HepG2 (cell line): ENCODE data around the gene SLC43A1. TPM values are rescaled to one million over a fixed set of nuclear protein-coding genes. Genes with fewer than 3 reads are reported as not detected.
A peak's percentile ranks its signal among the peaks of the same experiment; 100 is the strongest.

Experiments
- ATAC-seq: fragments of 200-7000 bp; cut with Tn5 transposase; 3 replicates; pipeline ENCODE4 v1.9.1; 2020; ENCODE audit warnings: mild to moderate bottlenecking, moderate library complexity
- BruUV-seq: library from RNA; stranded (reverse); fragments of 400-500 nt; replicated peaks from 2 replicates; lab custom pipeline; 2021; lab: Mats Ljungman, UMichigan
- CTCF ChIA-PET: fragments of 300-600 bp; formaldehyde crosslinking; extraction: SDS; loops from one replicate; lab custom pipeline; 2021; ENCODE audit warnings: low total read pairs, inconsistent platforms, low intra/inter-chr PET ratio; lab: Yijun Ruan, JAX
- POLR2A ChIA-PET: fragments of 350-600 bp; sonication (Branson Sonifier 250); formaldehyde crosslinking; loops from one replicate; lab custom pipeline; 2020; ENCODE audit warnings: antibody characterized with exemption, inconsistent platforms; lab: Yijun Ruan, JAX
- DNase-seq: peaks from one replicate; pipeline ENCODE4 v3.0.0-alpha.2; 2015; ENCODE audit warnings: low spot score
- FAIRE-seq: peaks from 3 replicates; lab custom pipeline; 2011; peaks lifted over from hg19 to GRCh38; lab: Jason Lieb, UNC
- H2AFZ ChIP-seq: one replicate; pipeline ENCODE4 v1.6.1; 2011; ENCODE audit warnings: low read length, inconsistent platforms
- H3K27ac ChIP-seq: fragments of 300-600 bp; 3 replicates; pipeline ENCODE4 v1.8.0; 2011; ENCODE audit warnings: mixed run types, mild to moderate bottlenecking, mixed read lengths, low read length, inconsistent platforms; ENCODE audit not compliant: insufficient read depth; ENCODE audit errors: extremely low read length
- H3K27me3 ChIP-seq, 2 experiments: fragments of 200-600 bp in 1 of 2; 2 replicates in 1 of 2; 3 replicates in 1 of 2; pipeline versions ENCODE4 v1.6.0 to v1.8.0; 2011; ENCODE audit warnings: low read length in 2 of 2, mild to moderate bottlenecking in 2 of 2, moderate library complexity in 2 of 2, inconsistent platforms in 1 of 2; ENCODE audit not compliant: insufficient read depth in 2 of 2, control insufficient read depth in 1 of 2
- H3K36me3 ChIP-seq, 2 experiments: fragments of 200-600 bp in 1 of 2; replicated peaks in 1 of 2; 2 replicates in 1 of 2; 3 replicates in 1 of 2; pipeline versions ENCODE4 v1.5.1 to v1.8.0; 2011; ENCODE audit warnings: low read length in 2 of 2, inconsistent platforms in 1 of 2; ENCODE audit not compliant: insufficient read depth in 2 of 2, control insufficient read depth in 1 of 2
- H3K4me1 ChIP-seq: 2 replicates; pipeline ENCODE4 v1.5.1; 2012; ENCODE audit warnings: low read length, inconsistent platforms; ENCODE audit not compliant: insufficient read depth
- H3K4me2 ChIP-seq: 2 replicates; pipeline ENCODE4 v1.6.0; 2011; ENCODE audit warnings: low read depth, low read length, inconsistent platforms
- H3K4me3 ChIP-seq, 3 experiments: fragments of 200-600 bp in 1 of 3; sonication (generic), shearing (Covaris generic) in 1 of 3; replicated peaks in 1 of 3; 2 replicates each; pipeline ENCODE4 v1.5.1; 2011 to 2016; ENCODE audit warnings: low read length in 3 of 3, inconsistent platforms in 2 of 3, low read depth in 2 of 3, mild to moderate bottlenecking in 2 of 3, control low read depth in 1 of 3, mixed read lengths in 1 of 3; ENCODE audit not compliant: insufficient read depth in 1 of 3
- H3K79me2 ChIP-seq: one replicate; pipeline ENCODE4 v1.6.1; 2011; ENCODE audit warnings: low read length, inconsistent platforms; ENCODE audit not compliant: insufficient read depth
- H3K9ac ChIP-seq: 2 replicates; pipeline ENCODE4 v1.6.0; 2011; ENCODE audit warnings: mild to moderate bottlenecking, low read depth, low read length, inconsistent platforms; ENCODE audit not compliant: insufficient read depth
- H3K9me3 ChIP-seq: 2 replicates; pipeline ENCODE4 v1.5.1; 2012; ENCODE audit warnings: mild to moderate bottlenecking, low read length
- H4K20me1 ChIP-seq: 2 replicates; pipeline ENCODE4 v1.6.0; 2011; ENCODE audit warnings: inconsistent platforms, mild to moderate bottlenecking, low read length, moderate library complexity; ENCODE audit not compliant: insufficient read depth
- ATF1 ChIP-seq: IDR thresholded peaks from 2 replicates; pipeline ENCODE4 v1.6.1; 2016; ENCODE audit warnings: mild to moderate bottlenecking, control low read depth
- CHCHD3 ChIP-seq: sonication (generic); formaldehyde crosslinking; IDR thresholded peaks from 2 replicates; pipeline ENCODE4 v1.8.0; 2022; ENCODE audit warnings: mild to moderate bottlenecking, missing genetic modification reagents, moderate library complexity
- DNMT1 ChIP-seq: sonication (generic); formaldehyde crosslinking; IDR thresholded peaks from 2 replicates; pipeline ENCODE4 v1.5.1; 2020; ENCODE audit warnings: mild to moderate bottlenecking, missing genetic modification reagents
- GLI4 ChIP-seq: sonication (generic); formaldehyde crosslinking; IDR thresholded peaks from 2 replicates; pipeline ENCODE4 v1.5.1; 2020; ENCODE audit warnings: missing genetic modification reagents, mild to moderate bottlenecking, moderate library complexity, borderline replicate concordance
- HNRNPK ChIP-seq: fragments of 200-400 bp; formaldehyde crosslinking; IDR thresholded peaks from 2 replicates; pipeline ENCODE4 v1.6.1; 2018; ENCODE audit warnings: low read length, low read depth, moderate library complexity, mild to moderate bottlenecking; ENCODE audit not compliant: poor library complexity, severe bottlenecking
- KLF15 ChIP-seq: sonication (generic); formaldehyde crosslinking; IDR thresholded peaks from 2 replicates; pipeline ENCODE4 v1.8.1; 2023; ENCODE audit warnings: borderline replicate concordance, mild to moderate bottlenecking, inconsistent platforms, missing genetic modification reagents, mixed read lengths
- MAFF ChIP-seq: IDR thresholded peaks from 2 replicates; pipeline ENCODE4 v1.6.1; 2011; ENCODE audit warnings: low read depth, low read length, improper control_type of control experiment
- MAFK ChIP-seq, 2 experiments: IDR thresholded peaks in 1 of 2; conservative IDR thresholded peaks in 1 of 2; 2 replicates each; pipeline ENCODE4 v1.6.1; 2011; ENCODE audit warnings: improper control_type of control experiment in 2 of 2, low read length in 2 of 2
- MEIS2 ChIP-seq: sonication (generic); formaldehyde crosslinking; IDR thresholded peaks from 2 replicates; pipeline ENCODE4 v1.9.0; 2021; ENCODE audit warnings: mild to moderate bottlenecking, missing genetic modification reagents
- NCOA1 ChIP-seq: sonication (generic); formaldehyde crosslinking; IDR thresholded peaks from 2 replicates; pipeline ENCODE4 v1.9.0; 2021; ENCODE audit warnings: missing genetic modification reagents
- NFE2L1 ChIP-seq: sonication (generic); formaldehyde crosslinking; IDR thresholded peaks from 2 replicates; pipeline ENCODE4 v1.4.0; 2020; ENCODE audit warnings: missing genetic modification reagents, mild to moderate bottlenecking, borderline replicate concordance
- PHF20 ChIP-seq: sonication (generic); formaldehyde crosslinking; IDR thresholded peaks from 2 replicates; pipeline ENCODE4 v1.5.0; 2020; ENCODE audit warnings: mild to moderate bottlenecking, missing genetic modification reagents
- POGZ ChIP-seq: sonication (generic); formaldehyde crosslinking; IDR thresholded peaks from 2 replicates; pipeline ENCODE4 v1.4.0; 2020; ENCODE audit warnings: mild to moderate bottlenecking, missing genetic modification reagents
- POLR2AphosphoS2 ChIP-seq: IDR thresholded peaks from 2 replicates; pipeline ENCODE4 v1.6.1; 2011; ENCODE audit warnings: low read depth, low read length, improper control_type of control experiment
- YEATS4 ChIP-seq: sonication (generic); formaldehyde crosslinking; IDR thresholded peaks from 2 replicates; pipeline ENCODE4 v1.4.0; 2020; ENCODE audit warnings: missing genetic modification reagents, borderline replicate concordance
- ZNF382 ChIP-seq: sonication (generic); formaldehyde crosslinking; IDR thresholded peaks from 2 replicates; pipeline ENCODE4 v1.5.0; 2020; ENCODE audit warnings: missing genetic modification reagents, mild to moderate bottlenecking, borderline replicate concordance
- WGBS: methylation state at CpG from one replicate; pipeline ENCODE4 v1.1.6; 2017; ENCODE audit warnings: low lambda C conversion rate; 5-methylcytosine and 5-hydroxymethylcytosine counted together
- in situ Hi-C: cut with HindIII; loops from 2 replicates; pipeline ENCODE4 v1.10.0; 2017; ENCODE audit warnings: low pct_unique_long_range_greater_than_20kb; ENCODE audit not compliant: extremely low pct_ligation_motif_present
- intact Hi-C: fragments of 100-400 bp; cut with micrococcal nuclease; formaldehyde crosslinking; loops from one replicate; pipeline ENCODE4 v1.10.0; 2022; ENCODE audit not compliant: unreplicated experiment
- polyA plus RNA-seq, 8 experiments: library from polyadenylated mRNA; depleted of rRNA in 3 of 8; stranded (reverse) in 7 of 8; unstranded in 1 of 8; fragments of >200 nt; fragmentation: Illumina TruSeq in 4 of 8; extraction: Trizol in 4 of 8; gene quantifications; 2 replicates each; pipeline versions ENCODE4 v1.2.1 to v1.2.3, GENCODE V29; 2011 to 2016; ENCODE audit warnings: low read depth in 4 of 8, missing spikeins in 1 of 8, mixed read lengths in 1 of 8; ENCODE audit not compliant: insufficient read depth in 1 of 8
- total RNA-seq, 5 experiments: library from RNA; depleted of rRNA; stranded (reverse); fragments of >200 nt; fragmentation: Illumina TruSeq; extraction: Trizol; gene quantifications; 2 replicates each; pipeline ENCODE4 v1.2.3, GENCODE V29; 2016; ENCODE audit warnings: low read depth in 1 of 5
- TF ChIP-seq, protein P1 (sequence below): sonication (generic); formaldehyde crosslinking; IDR thresholded peaks from 2 replicates; pipeline ENCODE4 v1.8.0; 2022; ENCODE audit warnings: missing genetic modification reagents, mild to moderate bottlenecking, moderate library complexity, borderline replicate concordance
- TF ChIP-seq, protein P2 (sequence below): sonication (generic); formaldehyde crosslinking; IDR thresholded peaks from 2 replicates; pipeline ENCODE4; 2020; ENCODE audit warnings: missing genetic modification reagents, mild to moderate bottlenecking, borderline replicate concordance

The SLC43A1 gene
- total and polyA plus RNA-seq, 2 of the 13 experiments (the other 11 are each of a cell fraction or from before 2014, with no cell fraction given): 72.3 to 87.6 TPM

DNA sequence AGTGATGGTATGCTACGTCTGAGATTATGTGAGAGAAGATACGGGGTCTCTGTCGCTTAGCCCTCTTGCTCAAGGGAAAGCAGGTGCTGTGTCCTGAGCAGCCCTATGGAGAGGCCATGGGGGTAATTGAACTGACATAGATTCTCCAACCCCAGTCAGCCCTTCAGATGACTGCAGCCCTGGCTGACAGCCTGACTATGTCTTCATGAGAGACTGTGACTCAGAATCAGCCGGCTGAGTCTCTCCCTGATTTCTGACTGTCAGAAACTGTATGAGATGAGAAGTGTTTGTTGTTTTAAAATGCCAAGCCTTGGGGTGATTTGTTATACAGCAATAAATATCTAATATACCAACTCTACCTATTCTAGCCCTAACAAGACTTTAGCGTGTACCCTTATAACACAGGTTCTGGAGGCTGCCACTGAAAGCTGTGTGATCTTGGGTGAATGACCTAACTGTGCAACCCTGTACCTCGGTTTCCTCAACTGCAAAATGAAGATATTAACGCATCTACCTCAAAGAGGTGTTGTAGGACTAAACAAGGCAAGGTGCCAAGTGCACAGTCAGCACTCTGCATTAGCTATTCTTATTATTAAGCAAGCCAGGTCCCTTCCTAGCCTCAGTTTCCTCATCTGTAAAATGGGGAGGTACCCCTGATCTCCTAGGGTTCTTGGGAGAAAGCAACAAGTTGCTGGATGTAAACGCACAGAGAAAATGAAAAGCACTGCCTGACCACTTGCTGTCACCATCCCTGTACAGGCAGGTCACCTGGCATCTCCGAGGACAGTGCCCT lies 24.9 kb downstream of the SLC43A1 start:
- Histone ChIP-seq H3K27me3 (no peaks in the 10 kb centered on the region), H3K27ac (no peak overlapping the region), H3K4me3 (no peak overlapping the region), H3K4me1 (peaks cover 23% of the 10 kb centered on the region), H3K9ac (no peak overlapping the region), H3K36me3 (peaks cover 53 to 77% of the 10 kb centered on the region in 2 experiments), H4K20me1 (no peaks in the 10 kb centered on the region), H3K4me2 (no peak overlapping the region), H3K9me3 (no peaks in the 10 kb centered on the region), H2AFZ (no peak overlapping the region), H3K79me2 (peaks cover 2% of the 10 kb centered on the region)
- FAIRE-seq (no peak), DNase-seq (no peak), ATAC-seq (no peak)
- WGBS: 98% methylated on average over 9 of the region's 9 CpGs
- intact Hi-C loops: no loop called here
- in situ Hi-C loops: loop anchor here (5.0 kb wide), 1 partner anchor 37 kb away; no protein-coding TSS in a partner anchor
- ChIA-PET POLR2A (interaction anchor here (1.0 to 1.5 kb wide), 2 partner anchors 33 to 36 kb away, joined by 5 to 7 read pairs; no protein-coding TSS in a partner anchor), CTCF (interaction anchor here (5.9 kb wide), 1 partner anchor 36 kb away, joined by 101 read pairs; no protein-coding TSS in a partner anchor)
- TSS peak; percentile 30 for BruUV-seq
- no peak for TF ChIP-seq GLI4 (CRISPR knock-in tag)
- TF ChIP-seq MAFF: peak; percentile 55; the same call in 1 of the 2 replicates
- TF ChIP-seq DNMT1: no peak
- TF ChIP-seq NFE2L1 (CRISPR knock-in tag): no peak
- peak; percentile 60 to 71 for TF ChIP-seq MAFK (conservative IDR thresholded peaks at IDR 0.05 in 1 of 2, IDR thresholded peaks at IDR 0.05 in 1 of 2; ENCODE audit: low read length in 2 of 2)
- no peak for TF ChIP-seq CHCHD3 (CRISPR knock-in tag)
- no peak for TF ChIP-seq YEATS4 (CRISPR knock-in tag)
- TF ChIP-seq ZNF382 (CRISPR knock-in tag): no peak
- no peak for TF ChIP-seq ATF1 (CRISPR knock-in tag)
- TF ChIP-seq POGZ (CRISPR knock-in tag): no peak
- no peak for TF ChIP-seq NCOA1 (CRISPR knock-in tag)
- no peak for TF ChIP-seq PHF20 (CRISPR knock-in tag)
- no peak for TF ChIP-seq KLF15 (CRISPR knock-in tag)
- no peak for TF ChIP-seq HNRNPK
- TF ChIP-seq, protein P1, sequence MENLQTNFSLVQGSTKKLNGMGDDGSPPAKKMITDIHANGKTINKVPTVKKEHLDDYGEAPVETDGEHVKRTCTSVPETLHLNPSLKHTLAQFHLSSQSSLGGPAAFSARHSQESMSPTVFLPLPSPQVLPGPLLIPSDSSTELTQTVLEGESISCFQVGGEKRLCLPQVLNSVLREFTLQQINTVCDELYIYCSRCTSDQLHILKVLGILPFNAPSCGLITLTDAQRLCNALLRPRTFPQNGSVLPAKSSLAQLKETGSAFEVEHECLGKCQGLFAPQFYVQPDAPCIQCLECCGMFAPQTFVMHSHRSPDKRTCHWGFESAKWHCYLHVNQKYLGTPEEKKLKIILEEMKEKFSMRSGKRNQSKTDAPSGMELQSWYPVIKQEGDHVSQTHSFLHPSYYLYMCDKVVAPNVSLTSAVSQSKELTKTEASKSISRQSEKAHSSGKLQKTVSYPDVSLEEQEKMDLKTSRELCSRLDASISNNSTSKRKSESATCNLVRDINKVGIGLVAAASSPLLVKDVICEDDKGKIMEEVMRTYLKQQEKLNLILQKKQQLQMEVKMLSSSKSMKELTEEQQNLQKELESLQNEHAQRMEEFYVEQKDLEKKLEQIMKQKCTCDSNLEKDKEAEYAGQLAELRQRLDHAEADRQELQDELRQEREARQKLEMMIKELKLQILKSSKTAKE: no peak
- TF ChIP-seq, protein P2, sequence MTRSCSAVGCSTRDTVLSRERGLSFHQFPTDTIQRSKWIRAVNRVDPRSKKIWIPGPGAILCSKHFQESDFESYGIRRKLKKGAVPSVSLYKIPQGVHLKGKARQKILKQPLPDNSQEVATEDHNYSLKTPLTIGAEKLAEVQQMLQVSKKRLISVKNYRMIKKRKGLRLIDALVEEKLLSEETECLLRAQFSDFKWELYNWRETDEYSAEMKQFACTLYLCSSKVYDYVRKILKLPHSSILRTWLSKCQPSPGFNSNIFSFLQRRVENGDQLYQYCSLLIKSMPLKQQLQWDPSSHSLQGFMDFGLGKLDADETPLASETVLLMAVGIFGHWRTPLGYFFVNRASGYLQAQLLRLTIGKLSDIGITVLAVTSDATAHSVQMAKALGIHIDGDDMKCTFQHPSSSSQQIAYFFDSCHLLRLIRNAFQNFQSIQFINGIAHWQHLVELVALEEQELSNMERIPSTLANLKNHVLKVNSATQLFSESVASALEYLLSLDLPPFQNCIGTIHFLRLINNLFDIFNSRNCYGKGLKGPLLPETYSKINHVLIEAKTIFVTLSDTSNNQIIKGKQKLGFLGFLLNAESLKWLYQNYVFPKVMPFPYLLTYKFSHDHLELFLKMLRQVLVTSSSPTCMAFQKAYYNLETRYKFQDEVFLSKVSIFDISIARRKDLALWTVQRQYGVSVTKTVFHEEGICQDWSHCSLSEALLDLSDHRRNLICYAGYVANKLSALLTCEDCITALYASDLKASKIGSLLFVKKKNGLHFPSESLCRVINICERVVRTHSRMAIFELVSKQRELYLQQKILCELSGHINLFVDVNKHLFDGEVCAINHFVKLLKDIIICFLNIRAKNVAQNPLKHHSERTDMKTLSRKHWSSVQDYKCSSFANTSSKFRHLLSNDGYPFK (CRISPR knock-in tag): no peak
- no peak for TF ChIP-seq MEIS2 (CRISPR knock-in tag)
- 0 out of 2 replicates have a peak, but pooled peaks have one; percentile 7 for TF ChIP-seq POLR2AphosphoS2
